H1 (cell line): Measurements from ENCODE around the gene ADAM12. TPM values are rescaled to one million over a fixed set of nuclear protein-coding genes. Genes with fewer than 3 reads are reported as not detected.

ENCODE experiments used
- CTCF ChIA-PET: fragments of 300-600 bp; sonication (Branson Sonifier 250); formaldehyde crosslinking; loops from one replicate; lab custom pipeline; 2021; ENCODE audit not compliant: partially characterized antibody; lab: Charles Lee
- POLR2A ChIA-PET: fragments of 300-600 bp; sonication (Branson Sonifier 250); formaldehyde crosslinking; loops from one replicate; lab custom pipeline; 2021; ENCODE audit warnings: inconsistent platforms; ENCODE audit not compliant: partially characterized antibody; lab: Charles Lee
- DNase-seq, 2 experiments: peaks; one replicate each; pipeline versions ENCODE4 v3.0.0 to v3.0.0-alpha.2; 2010 to 2022; ENCODE audit warnings: low spot score in 2 of 2, low read depth in 1 of 2, mixed read lengths in 1 of 2
- FAIRE-seq: peaks from 2 replicates; lab custom pipeline; 2011; peaks lifted over from hg19 to GRCh38; lab: Jason Lieb, UNC
- H2AFZ ChIP-seq: 2 replicates; pipeline ENCODE4 v1.8.1; 2012; ENCODE audit warnings: low read length, inconsistent platforms
- H2AK5ac ChIP-seq: 2 replicates; pipeline ENCODE4 v1.6.1; 2013; ENCODE audit warnings: low read depth, low read length
- H2BK120ac ChIP-seq: replicated peaks from 2 replicates; pipeline ENCODE3; 2013; ENCODE audit warnings: low read depth, low read length, inconsistent platforms
- H2BK12ac ChIP-seq: 2 replicates; pipeline ENCODE4 v1.6.1; 2013; ENCODE audit warnings: low read depth, low read length
- H2BK15ac ChIP-seq: 2 replicates; pipeline ENCODE4 v1.6.1; 2013; ENCODE audit warnings: low read length
- H2BK20ac ChIP-seq: 2 replicates; pipeline ENCODE4 v1.6.1; 2013; ENCODE audit warnings: low read length
- H2BK5ac ChIP-seq: 2 replicates; pipeline ENCODE4 v1.6.1; 2013; ENCODE audit warnings: low read depth, low read length
- H3K14ac ChIP-seq: 2 replicates; pipeline ENCODE4 v1.6.1; 2013; ENCODE audit warnings: inconsistent platforms; ENCODE audit not compliant: insufficient read length
- H3K18ac ChIP-seq: 2 replicates; pipeline ENCODE4 v1.6.1; 2013; ENCODE audit warnings: low read length; ENCODE audit errors: extremely low read depth
- H3K23ac ChIP-seq: 2 replicates; pipeline ENCODE4 v1.6.1; 2013; ENCODE audit warnings: inconsistent platforms; ENCODE audit not compliant: insufficient read length
- H3K23me2 ChIP-seq: 2 replicates; pipeline ENCODE4 v1.6.1; 2013; ENCODE audit warnings: low read depth, low read length
- H3K27ac ChIP-seq: 2 replicates; pipeline ENCODE4 v1.6.1; 2011; ENCODE audit warnings: low read depth, low read length, inconsistent platforms
- H3K27me3 ChIP-seq, 4 experiments: replicated peaks in 1 of 4; 1 replicate in 1 of 4; 2 replicates in 3 of 4; pipeline versions ENCODE4 v1.6.1 to v1.8.1; 2011 to 2013; ENCODE audit warnings: low read length in 3 of 4, mild to moderate bottlenecking in 3 of 4, inconsistent platforms in 2 of 4, mixed read lengths in 2 of 4, moderate library complexity in 1 of 4; ENCODE audit not compliant: control insufficient read depth in 3 of 4, insufficient read depth in 3 of 4; ENCODE audit errors: extremely low read depth in 1 of 4
- H3K36me3 ChIP-seq, 4 experiments: 2 replicates each; pipeline versions ENCODE4 v1.6.1 to v1.8.1; 2011 to 2013; ENCODE audit warnings: mild to moderate bottlenecking in 4 of 4, low read length in 3 of 4, moderate library complexity in 2 of 4, control low read depth in 1 of 4, inconsistent platforms in 1 of 4; ENCODE audit not compliant: insufficient read depth in 4 of 4, control insufficient read depth in 2 of 4
- H3K4ac ChIP-seq: replicated peaks from 2 replicates; pipeline ENCODE3; 2013; ENCODE audit warnings: low read length, low read depth, mixed read lengths, inconsistent platforms; ENCODE audit not compliant: insufficient read length
- H3K4me1 ChIP-seq, 4 experiments: replicated peaks in 1 of 4; 1 replicate in 1 of 4; 2 replicates in 3 of 4; pipeline versions ENCODE4 v1.6.1 to v1.8.1; 2011 to 2013; ENCODE audit warnings: low read length in 3 of 4, inconsistent platforms in 2 of 4, mixed read lengths in 1 of 4; ENCODE audit not compliant: insufficient read depth in 4 of 4, control insufficient read depth in 3 of 4
- H3K4me2 ChIP-seq, 2 experiments: 2 replicates each; pipeline versions ENCODE4 v1.6.1 to v1.8.1; 2011 to 2013; ENCODE audit warnings: low read depth in 2 of 2, low read length in 2 of 2, control low read depth in 1 of 2, inconsistent platforms in 1 of 2, mild to moderate bottlenecking in 1 of 2; ENCODE audit not compliant: insufficient read depth in 1 of 2
- H3K4me3 ChIP-seq, 4 experiments: fragments of 200-600, 300-600 bp in 1 of 4; sonication (generic), shearing (Covaris generic), sonication (Bioruptor Twin) in 1 of 4; 2 replicates each; pipeline versions ENCODE4 v1.5.1 to v1.8.1; 2011 to 2016; ENCODE audit warnings: low read length in 4 of 4, low read depth in 3 of 4, control low read depth in 2 of 4, inconsistent platforms in 2 of 4, mild to moderate bottlenecking in 2 of 4, mixed read lengths in 1 of 4, moderate library complexity in 1 of 4; ENCODE audit not compliant: insufficient read depth in 2 of 4; ENCODE audit errors: extremely low read depth in 1 of 4
- H3K56ac ChIP-seq: replicated peaks from 2 replicates; pipeline ENCODE3; 2013; ENCODE audit warnings: low read depth, mild to moderate bottlenecking, mixed read lengths, low read length, inconsistent platforms; ENCODE audit not compliant: insufficient read length
- H3K79me1 ChIP-seq: 2 replicates; pipeline ENCODE4 v1.6.1; 2013; ENCODE audit warnings: low read depth, low read length, control low read depth
- H3K79me2 ChIP-seq, 2 experiments: 2 replicates each; pipeline versions ENCODE4 v1.6.1 to v1.8.1; 2012 to 2013; ENCODE audit warnings: low read length in 2 of 2, mild to moderate bottlenecking in 2 of 2, inconsistent platforms in 1 of 2; ENCODE audit not compliant: insufficient read depth in 2 of 2, control insufficient read depth in 1 of 2
- H3K9ac ChIP-seq, 4 experiments: replicated peaks in 1 of 4; 1 replicate in 1 of 4; 2 replicates in 3 of 4; pipeline versions ENCODE4 v1.6.1 to v1.8.1; 2011 to 2013; ENCODE audit warnings: low read depth in 3 of 4, low read length in 3 of 4, control low read depth in 2 of 4, mild to moderate bottlenecking in 2 of 4, moderate library complexity in 2 of 4, inconsistent platforms in 1 of 4; ENCODE audit errors: extremely low read depth in 1 of 4
- H3K9me3 ChIP-seq, 2 experiments: 2 replicates each; pipeline versions ENCODE4 v1.6.1 to v1.8.1; 2012 to 2013; ENCODE audit warnings: mild to moderate bottlenecking in 2 of 2, moderate library complexity in 2 of 2, control low read depth in 1 of 2, inconsistent platforms in 1 of 2, low read depth in 1 of 2, low read length in 1 of 2, mixed read lengths in 1 of 2; ENCODE audit not compliant: insufficient read depth in 2 of 2
- H4K20me1 ChIP-seq, 2 experiments: replicated peaks in 1 of 2; 2 replicates each; pipeline versions ENCODE3 to v1.8.1; 2011 to 2013; ENCODE audit warnings: inconsistent platforms in 2 of 2, low read length in 2 of 2, mild to moderate bottlenecking in 1 of 2; ENCODE audit not compliant: insufficient read depth in 2 of 2, control insufficient read depth in 1 of 2
- H4K5ac ChIP-seq: 2 replicates; pipeline ENCODE4 v1.6.1; 2013; ENCODE audit warnings: low read length, low read depth, mixed read lengths, inconsistent platforms; ENCODE audit not compliant: insufficient read length
- H4K8ac ChIP-seq: 2 replicates; pipeline ENCODE4 v1.8.0; 2013; ENCODE audit warnings: mild to moderate bottlenecking, moderate library complexity, low read length, inconsistent platforms; ENCODE audit not compliant: insufficient read depth; ENCODE audit errors: extremely low read depth
- H4K91ac ChIP-seq: replicated peaks from 2 replicates; pipeline ENCODE3; 2013; ENCODE audit warnings: low read length, mixed read lengths, inconsistent platforms; ENCODE audit not compliant: insufficient read length
- ATF3 ChIP-seq: IDR thresholded peaks from 2 replicates; pipeline ENCODE4 v1.6.1; 2011; ENCODE audit warnings: low read depth, mild to moderate bottlenecking, low read length; ENCODE audit not compliant: insufficient read depth
- CTBP2 ChIP-seq: IDR thresholded peaks from 2 replicates; pipeline ENCODE4 v1.7.0; 2011; ENCODE audit warnings: borderline replicate concordance, mild to moderate bottlenecking, moderate library complexity, mixed read lengths, low read length; ENCODE audit not compliant: insufficient read depth, insufficient read length
- SAP30 ChIP-seq: fragments of 300-600 bp; sonication (generic); IDR thresholded peaks from 2 replicates; pipeline ENCODE4 v1.7.1; 2012; ENCODE audit warnings: low read length, moderate library complexity, mild to moderate bottlenecking, inconsistent platforms; ENCODE audit not compliant: insufficient read depth, insufficient replicate concordance
- USF2 ChIP-seq: IDR thresholded peaks from 2 replicates; pipeline ENCODE4 v1.6.1; 2011; ENCODE audit warnings: low read length, improper control_type of control experiment
- WGBS, 2 experiments: shearing (Covaris generic) in 1 of 2; methylation state at CpG; one replicate each; pipeline versions ENCODE4 v1.1.6 to v1.1.7; 2013 to 2015; ENCODE audit warnings: low lambda C conversion rate in 2 of 2, mixed read lengths in 2 of 2, inconsistent platforms in 1 of 2, low coverage in 1 of 2, missing lambda C conversion rate in 1 of 2; ENCODE audit not compliant: insufficient replicate concordance in 2 of 2, insufficient coverage in 1 of 2, insufficient read length in 1 of 2; ENCODE audit errors: extremely low coverage in 1 of 2, missing lambda C conversion rate in 1 of 2; 5-methylcytosine and 5-hydroxymethylcytosine counted together
- polyA plus RNA-seq, 7 experiments: library from polyadenylated mRNA; depleted of rRNA in 3 of 7; stranded (reverse) in 5 of 7; unstranded in 2 of 7; fragments of >200 nt in 5 of 7; fragments of 200-250 nt in 2 of 7; gene quantifications; 1 replicate in 5 of 7; 2 replicates in 1 of 7; 4 replicates in 1 of 7; pipeline versions ENCODE4 v1.2.1 to v1.2.3, GENCODE V29; 2011 to 2013; ENCODE audit warnings: missing spikeins in 2 of 7, mixed read lengths in 2 of 7
- total RNA-seq: library from RNA; stranded (reverse); fragmentation: NEBNext Ultra II Directional; extraction: Animal tissue kit (Norgen Biotek cat#: 25700); gene quantifications from 2 replicates; pipeline ENCODE4 v1.2.1, GENCODE V29; 2021

ADAM12 gene
- total and polyA plus RNA-seq, 2 of the 8 experiments (the other 6 are each of a cell fraction or from before 2014, with no cell fraction given) = 0.07 to 0.17 TPM

- peaks cover 0 to 8% (median 3%) of the 10 kb centered on the region in 4 experiments; a peak in 5 of 7 replicates for H3K4me1 ChIP-seq
- no peak overlapping the region for H2AK5ac ChIP-seq
- no peak overlapping the region for H3K27ac ChIP-seq
- no peak for TF ChIP-seq CTBP2
- TF ChIP-seq USF2 = no peak
- no peak for TF ChIP-seq ATF3
- no peak for TF ChIP-seq SAP30
Measured at GRCh38 chr10:126042906-126043305, 345.4 kb downstream of the ADAM12 start.

More at GRCh38 chr10:126042906-126043305, 345.4 kb downstream of the ADAM12 start:
- FAIRE-seq (no peak), DNase-seq (no peak)
- Histone ChIP-seq H2BK5ac (no peak overlapping the region), H3K18ac (no peak overlapping the region), H4K20me1 (no peaks in the 10 kb centered on the region), H3K9me3 (no peaks in the 10 kb centered on the region), H3K36me3 (no peaks in the 10 kb centered on the region), H3K79me2 (no peaks in the 10 kb centered on the region), H3K9ac (0 out of 7 replicates have a peak overlapping the region, but pooled peaks of 1 of the 4 experiments have one; percentile 20), H3K4me2 (no peak overlapping the region), H2BK20ac (no peak overlapping the region), H2BK12ac (no peak overlapping the region), H3K4me3 (no peak overlapping the region), H3K23me2 (no peaks in the 10 kb centered on the region), H3K56ac (no peak overlapping the region), H3K14ac (no peak overlapping the region), H3K27me3 (no peaks in the 10 kb centered on the region), H4K91ac (no peak overlapping the region), H2AFZ (no peak overlapping the region), H3K79me1 (no peaks in the 10 kb centered on the region), H2BK120ac (no peak overlapping the region), H3K23ac (no peak overlapping the region), H3K4ac (no peak overlapping the region), H2BK15ac (no peak overlapping the region), H4K8ac (no peak overlapping the region), H4K5ac (no peak overlapping the region)
- WGBS, 2 experiments = 83% methylated on average over 10 of the region's 10 CpGs; no CpG with 5 or more reads in 1 of the 2 experiments
- ChIA-PET CTCF (no interaction called here), POLR2A (no interaction called here)
